ENCODE data around the gene METTL22.

Gene METTL22

DNA sequence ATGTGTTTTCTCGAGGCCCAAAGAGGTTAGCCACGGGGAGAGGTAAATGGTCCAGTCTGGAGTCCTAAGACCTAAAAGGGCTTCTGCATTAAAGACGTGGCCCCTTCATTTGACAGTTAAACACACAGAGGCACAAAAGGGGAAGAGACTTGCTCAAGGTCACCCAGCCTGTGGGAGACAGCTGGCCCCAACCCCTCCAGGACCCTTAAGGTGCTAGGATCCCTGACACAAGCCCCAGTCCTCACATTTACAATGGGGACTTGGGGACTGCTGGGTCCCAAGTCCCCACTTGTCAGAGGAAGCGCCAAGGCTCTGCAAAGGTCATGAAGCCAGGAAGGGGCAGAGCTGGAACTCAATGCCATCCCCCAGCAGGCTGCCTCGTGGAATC is 54.7 kb downstream of the METTL22 start:
- DNase-seq (ENCODE audit: extremely low read depth, low read depth), result no peak
- TF ChIP-seq, protein P1, sequence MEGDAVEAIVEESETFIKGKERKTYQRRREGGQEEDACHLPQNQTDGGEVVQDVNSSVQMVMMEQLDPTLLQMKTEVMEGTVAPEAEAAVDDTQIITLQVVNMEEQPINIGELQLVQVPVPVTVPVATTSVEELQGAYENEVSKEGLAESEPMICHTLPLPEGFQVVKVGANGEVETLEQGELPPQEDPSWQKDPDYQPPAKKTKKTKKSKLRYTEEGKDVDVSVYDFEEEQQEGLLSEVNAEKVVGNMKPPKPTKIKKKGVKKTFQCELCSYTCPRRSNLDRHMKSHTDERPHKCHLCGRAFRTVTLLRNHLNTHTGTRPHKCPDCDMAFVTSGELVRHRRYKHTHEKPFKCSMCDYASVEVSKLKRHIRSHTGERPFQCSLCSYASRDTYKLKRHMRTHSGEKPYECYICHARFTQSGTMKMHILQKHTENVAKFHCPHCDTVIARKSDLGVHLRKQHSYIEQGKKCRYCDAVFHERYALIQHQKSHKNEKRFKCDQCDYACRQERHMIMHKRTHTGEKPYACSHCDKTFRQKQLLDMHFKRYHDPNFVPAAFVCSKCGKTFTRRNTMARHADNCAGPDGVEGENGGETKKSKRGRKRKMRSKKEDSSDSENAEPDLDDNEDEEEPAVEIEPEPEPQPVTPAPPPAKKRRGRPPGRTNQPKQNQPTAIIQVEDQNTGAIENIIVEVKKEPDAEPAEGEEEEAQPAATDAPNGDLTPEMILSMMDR (IDR thresholded peaks at IDR 0.05; ENCODE audit: low read depth, low read length), result no peak

DNA sequence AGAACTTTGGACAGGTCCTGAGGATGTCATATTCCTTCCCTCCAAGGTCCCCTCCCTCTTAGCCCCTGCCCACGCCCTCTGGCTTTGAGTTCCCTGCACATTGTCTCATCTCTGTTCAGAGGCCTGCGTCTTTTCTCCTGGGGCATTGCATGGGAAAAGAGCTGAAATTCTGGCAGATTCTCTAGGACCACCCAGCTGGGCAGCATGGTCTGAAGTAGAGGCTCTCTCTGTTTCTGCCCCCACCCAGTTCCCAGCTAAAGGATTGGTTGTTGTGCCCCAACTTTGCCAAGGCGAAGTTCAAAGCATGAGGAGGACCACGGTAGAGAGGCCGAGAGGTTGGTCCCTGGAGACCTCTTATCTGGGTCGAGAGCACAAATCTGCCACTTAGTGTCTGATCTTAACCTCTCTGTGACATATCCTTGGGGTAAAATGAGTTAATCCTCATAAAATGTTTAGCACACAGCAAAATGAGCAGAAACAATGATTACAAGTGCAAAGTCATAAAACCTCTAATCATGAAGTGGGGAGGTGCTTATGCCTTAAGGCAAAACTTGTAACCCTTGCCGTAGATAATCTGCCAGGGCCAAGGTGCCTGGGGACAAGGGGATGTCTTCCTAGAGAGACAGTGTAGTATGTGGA is 55.4 kb downstream of the METTL22 start:
- TF ChIP-seq, protein P1 (IDR thresholded peaks at IDR 0.05; ENCODE audit: low read depth, low read length), result no peak
- DNase-seq (ENCODE audit: extremely low read depth, low read depth), result no peak

DNA sequence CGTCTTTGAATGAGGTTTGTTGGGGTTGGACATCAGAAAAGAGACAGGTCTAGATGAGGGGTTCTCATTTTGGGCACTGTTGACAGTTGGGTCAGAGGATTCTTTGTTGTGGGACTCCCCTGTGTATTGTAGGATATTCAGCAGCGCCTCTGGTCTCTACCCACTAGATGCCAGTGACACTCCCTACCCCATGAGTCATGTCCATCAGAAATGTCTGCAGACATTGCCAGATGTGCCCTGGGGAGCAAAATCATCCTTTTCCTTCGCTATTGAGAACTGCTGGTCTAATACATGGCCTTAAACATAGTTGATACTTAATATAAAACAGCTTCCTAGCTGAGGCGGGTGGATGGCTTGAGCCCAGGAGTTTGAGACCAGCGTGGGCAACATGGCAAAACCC is 56.0 kb downstream of the METTL22 start:
- TF ChIP-seq, protein P1 (IDR thresholded peaks at IDR 0.05; ENCODE audit: low read depth, low read length), result no peak
- DNase-seq (ENCODE audit: extremely low read depth, low read depth), result no peak

DNA sequence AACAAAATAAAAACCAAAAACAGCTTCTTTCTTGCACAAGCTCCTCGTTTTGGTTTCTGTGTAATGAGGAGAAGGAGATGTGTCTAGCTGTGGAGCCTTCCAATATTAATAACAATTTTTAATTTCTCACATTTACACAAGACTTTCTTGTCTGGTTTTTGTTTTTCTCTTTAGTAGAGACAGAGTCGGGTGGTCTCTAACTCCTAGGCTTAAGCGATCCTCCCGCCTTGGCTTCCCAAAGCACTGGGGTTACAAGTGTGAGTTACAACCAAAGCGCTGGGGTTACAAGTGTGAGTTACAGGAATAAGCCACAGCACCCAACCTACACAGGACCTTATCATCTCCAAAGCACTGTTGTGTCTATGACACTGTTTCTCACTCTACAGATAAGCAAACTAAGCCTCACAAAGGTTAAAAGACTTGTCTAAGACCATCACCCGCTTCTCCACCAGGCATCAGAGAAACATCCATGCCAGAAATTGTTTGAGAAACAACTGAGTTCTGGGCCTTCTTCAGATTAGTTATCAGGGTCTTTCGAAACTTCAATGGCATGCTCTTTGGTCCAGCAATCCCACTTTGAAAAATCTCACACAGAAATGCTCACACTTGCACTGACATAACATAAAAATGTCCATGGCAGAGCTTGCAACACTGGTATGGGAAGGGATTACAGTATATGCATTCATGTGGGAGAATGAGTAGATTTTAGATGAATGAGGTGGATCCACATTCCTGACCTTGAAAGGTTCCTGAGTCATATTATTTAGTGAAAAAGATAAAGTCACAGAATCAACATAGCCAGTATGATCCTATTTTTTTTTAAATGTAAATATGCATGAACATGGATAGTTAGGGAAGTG is 56.8 kb downstream of the METTL22 start:
- DNase-seq (ENCODE audit: extremely low read depth, low read depth), result no peak
- TF ChIP-seq, protein P1 (IDR thresholded peaks at IDR 0.05; ENCODE audit: low read depth, low read length), result no peak

DNA sequence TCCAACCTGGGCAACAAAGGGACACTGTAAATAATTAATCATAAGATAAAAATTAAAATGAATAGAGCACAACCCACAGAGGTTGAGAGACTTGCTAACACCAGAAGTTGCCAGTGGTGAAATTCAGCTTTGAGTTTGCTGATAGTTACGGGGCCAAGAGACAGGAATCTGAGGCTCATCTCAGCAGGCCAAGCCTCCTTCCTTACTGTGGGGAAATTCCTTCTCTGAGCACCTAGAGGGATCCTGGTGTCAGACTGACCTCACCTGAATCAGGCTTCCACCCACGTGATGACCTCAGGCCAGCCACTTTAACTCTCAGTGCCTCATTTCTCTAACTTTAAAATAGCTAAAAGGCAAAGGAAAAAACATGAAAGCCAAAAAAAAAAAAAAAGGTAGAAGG is 57.7 kb downstream of the METTL22 start:
- TF ChIP-seq, protein P1 (IDR thresholded peaks at IDR 0.05; ENCODE audit: low read depth, low read length), result no peak
- DNase-seq (ENCODE audit: extremely low read depth, low read depth), result no peak

DNA sequence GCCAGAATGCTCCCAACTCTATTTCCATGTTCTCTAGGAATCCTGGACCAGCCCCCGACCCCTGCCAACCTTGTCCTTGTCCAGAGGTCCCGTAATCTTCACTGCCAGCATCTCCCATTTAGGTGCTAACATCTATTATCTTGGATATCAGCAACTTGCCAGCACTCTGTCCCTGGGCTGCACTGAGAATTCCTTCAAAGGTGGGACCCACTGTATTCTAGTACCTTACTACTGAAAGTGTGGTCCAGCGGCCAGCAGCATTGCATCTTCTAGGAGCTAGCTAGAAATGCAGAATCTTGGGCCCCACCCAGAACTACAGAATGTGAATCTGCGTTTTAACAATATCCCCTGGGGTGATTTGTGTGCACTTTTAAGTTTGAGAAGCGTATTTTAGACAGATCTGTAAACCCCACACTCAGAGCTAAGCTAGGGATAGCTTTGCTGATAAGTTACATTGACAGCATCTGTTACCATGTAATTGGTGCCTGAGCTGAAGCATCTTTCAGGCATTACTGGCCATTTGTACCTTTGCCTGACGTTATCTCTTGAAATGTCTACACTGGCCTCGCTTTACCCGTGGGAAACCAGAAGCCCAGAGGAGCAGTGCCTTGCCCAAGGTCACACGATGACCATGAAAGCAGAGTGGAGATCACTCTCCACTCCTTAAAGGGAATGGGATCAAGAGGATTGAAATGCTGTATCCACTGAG is 61.2 kb downstream of the METTL22 start:
- no peak for DNase-seq (ENCODE audit: extremely low read depth, low read depth)
- TF ChIP-seq, protein P1 (IDR thresholded peaks at IDR 0.05; ENCODE audit: low read depth, low read length), result no peak

DNA sequence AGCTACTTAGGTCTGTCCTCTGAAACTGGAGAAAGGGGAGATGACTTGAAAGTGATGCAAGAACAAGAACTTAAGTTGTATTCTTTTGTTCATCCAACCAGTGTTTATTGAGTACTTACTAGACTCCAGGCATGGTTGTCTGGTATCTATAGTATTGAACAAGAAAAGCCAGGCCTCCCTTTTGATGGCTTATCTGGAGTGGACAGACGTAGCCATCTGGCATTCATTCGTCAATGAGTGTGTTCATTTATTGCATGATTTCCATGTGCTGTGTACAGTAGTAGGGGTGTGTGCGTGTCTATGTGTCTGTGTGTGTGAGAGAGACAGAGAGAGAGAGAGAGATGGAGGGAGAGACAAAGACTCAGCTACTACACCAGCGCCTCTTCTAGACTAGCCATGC is 62.1 kb downstream of the METTL22 start:
- TF ChIP-seq, protein P1 (IDR thresholded peaks at IDR 0.05; ENCODE audit: low read depth, low read length), result no peak
- DNase-seq (ENCODE audit: extremely low read depth, low read depth), result no peak

Data from AG09319 (cell line).